ENCODE results near the gene IRAK1. TPM values are rescaled to one million over a fixed set of nuclear protein-coding genes. Genes with fewer than 3 reads are reported as not detected.

Gene IRAK1
- total RNA-seq, 2 donors from 2014 or later, result 61.1 to 73.9 TPM

- 91% methylated on average over 3 of the region's 3 CpGs; no CpG with 5 or more reads in 1 of the 2 experiments for WGBS, 2 experiments (ENCODE audit: insufficient coverage in 1 of 2, insufficient read length in 1 of 2)
- Histone ChIP-seq H3K4me3 (ENCODE audit: low read length) (no peak overlapping the region), H3K9ac (ENCODE audit: extremely low read depth, low read length, poor library complexity, severe bottlenecking) (no peak overlapping the region), H3K9me3 (ENCODE audit: control insufficient read depth, low read length) (no peaks in the 10 kb centered on the region), H3K36me3 (ENCODE audit: control insufficient read depth, insufficient read depth, low read length) (no peaks in the 10 kb centered on the region), H3K27me3 (ENCODE audit: control insufficient read depth, insufficient read depth, low read length, poor library complexity, severe bottlenecking) (no peaks in the 10 kb centered on the region), H3K4me1 (ENCODE audit: control insufficient read depth, insufficient read depth, low read length) (no peaks in the 10 kb centered on the region), H3K27ac (ENCODE audit: low read depth, low read length) (no peak overlapping the region)
- Mint-ChIP-seq H3K4me3 (no peak overlapping the region), H3K9me3 (no peaks in the 10 kb centered on the region), H3K27me3 (ENCODE audit: insufficient read depth) (no peaks in the 10 kb centered on the region), H3K27ac (no peak overlapping the region), H3K4me1 (peaks cover 15% of the 10 kb centered on the region), H3K36me3 (ENCODE audit: low read depth) (no peaks in the 10 kb centered on the region)
- no peak for TF ChIP-seq CTCF (conservative IDR thresholded peaks at IDR 0.05)
- no peak for DNase-seq
Observed at GRCh38 chrX:153974726-153975286, 44.9 kb downstream of the IRAK1 start.

- peak overlapping the region; percentile 89 for H3K4me3 ChIP-seq (ENCODE audit: low read length)
- no peaks in the 10 kb centered on the region for H3K9me3 Mint-ChIP-seq
- no peaks in the 10 kb centered on the region for H3K27me3 ChIP-seq (ENCODE audit: control insufficient read depth, insufficient read depth, low read length, poor library complexity, severe bottlenecking)
- H3K27me3 Mint-ChIP-seq (ENCODE audit: insufficient read depth), result no peaks in the 10 kb centered on the region
- peaks cover 4% of the 10 kb centered on the region for H3K36me3 ChIP-seq (ENCODE audit: control insufficient read depth, insufficient read depth, low read length)
- H3K4me1 ChIP-seq (ENCODE audit: control insufficient read depth, insufficient read depth, low read length), result no peaks in the 10 kb centered on the region
- peak overlapping the region; percentile 67 for H3K27ac Mint-ChIP-seq
- DNase-seq, result peak; percentile 43
- H3K27ac ChIP-seq (ENCODE audit: low read depth, low read length), result peak overlapping the region; percentile 99
- no peak overlapping the region for H3K9ac ChIP-seq (ENCODE audit: extremely low read depth, low read length, poor library complexity, severe bottlenecking)
- 96 to 100% methylated on average over 4 to 14 of the region's 14 CpGs for WGBS, 2 experiments (ENCODE audit: insufficient coverage in 1 of 2, insufficient read length in 1 of 2)
- no peaks in the 10 kb centered on the region for H3K9me3 ChIP-seq (ENCODE audit: control insufficient read depth, low read length)
- H3K36me3 Mint-ChIP-seq (ENCODE audit: low read depth), result no peaks in the 10 kb centered on the region
- H3K4me3 Mint-ChIP-seq, result peak overlapping the region; percentile 96
- H3K4me1 Mint-ChIP-seq, result peaks cover 19% of the 10 kb centered on the region
- TF ChIP-seq CTCF (conservative IDR thresholded peaks at IDR 0.05), result no peak
Observed at GRCh38 chrX:153974003-153974725, 45.5 kb downstream of the IRAK1 start.

- no peak for TF ChIP-seq CTCF (conservative IDR thresholded peaks at IDR 0.05)
Observed at GRCh38 chrX:153973127-153974002, 46.3 kb downstream of the IRAK1 start.

More at GRCh38 chrX:153973127-153974002, 46.3 kb downstream of the IRAK1 start:
- peak; percentile 48 for DNase-seq
- WGBS, 2 experiments (ENCODE audit: insufficient coverage in 1 of 2, insufficient read length in 1 of 2), result 61 to 92% methylated on average over 2 to 12 of the region's 20 CpGs
- H3K4me1 ChIP-seq (ENCODE audit: control insufficient read depth, insufficient read depth, low read length), result peaks cover 4% of the 10 kb centered on the region
- Mint-ChIP-seq H3K27ac (peak overlapping the region; percentile 96), H3K36me3 (ENCODE audit: low read depth) (peaks cover under 1% of the 10 kb centered on the region), H3K4me3 (peak overlapping the region; percentile 96), H3K9me3 (no peaks in the 10 kb centered on the region), H3K27me3 (ENCODE audit: insufficient read depth) (no peaks in the 10 kb centered on the region), H3K4me1 (peaks cover 22% of the 10 kb centered on the region)
- no peaks in the 10 kb centered on the region for H3K27me3 ChIP-seq (ENCODE audit: control insufficient read depth, insufficient read depth, low read length, poor library complexity, severe bottlenecking)
- peak overlapping the region; percentile 83 for H3K9ac ChIP-seq (ENCODE audit: extremely low read depth, low read length, poor library complexity, severe bottlenecking)
- peak overlapping the region; percentile 99 for H3K27ac ChIP-seq (ENCODE audit: low read depth, low read length)
- H3K36me3 ChIP-seq (ENCODE audit: control insufficient read depth, insufficient read depth, low read length), result peaks cover 8% of the 10 kb centered on the region
- peak overlapping the region; percentile 89 for H3K4me3 ChIP-seq (ENCODE audit: low read length)
- H3K9me3 ChIP-seq (ENCODE audit: control insufficient read depth, low read length), result no peaks in the 10 kb centered on the region
